IgD-negative memory B cell (primary cell): ENCODE results near the gene RETREG1. TPM values are rescaled to one million over a fixed set of nuclear protein-coding genes. Genes with fewer than 3 reads are reported as not detected.
"Not testable (repeated sequence)": the region's sequence is repeated elsewhere in the genome, so short reads cannot be mapped to it uniquely, and the experiment has no call there.

ENCODE experiments used
- H3K27ac Mint-ChIP-seq, 3 donors: one replicate each; pipeline ENCODE4 v1.8.0; 2020 to 2022; ENCODE audit warnings: mild to moderate bottlenecking in 3 of 3, mixed read lengths in 3 of 3, moderate library complexity in 1 of 3
- H3K27me3 Mint-ChIP-seq: one replicate; pipeline ENCODE4 v1.8.0; 2021; ENCODE audit warnings: mixed read lengths
- H3K36me3 Mint-ChIP-seq: one replicate; pipeline ENCODE4 v1.8.0; 2020; ENCODE audit warnings: mild to moderate bottlenecking, mixed read lengths
- H3K4me1 Mint-ChIP-seq, 3 donors: one replicate each; pipeline ENCODE4 v1.8.0; 2020 to 2022; ENCODE audit warnings: mixed read lengths in 3 of 3, mild to moderate bottlenecking in 1 of 3
- H3K4me3 Mint-ChIP-seq, 4 donors: one replicate each; pipeline ENCODE4 v1.8.0; 2020 to 2022; ENCODE audit warnings: mild to moderate bottlenecking in 4 of 4, mixed read lengths in 4 of 4, moderate library complexity in 3 of 4
- H3K9me3 Mint-ChIP-seq, 3 donors: one replicate each; pipeline ENCODE4 v1.8.0; 2020 to 2021; ENCODE audit warnings: mixed read lengths in 3 of 3, mild to moderate bottlenecking in 1 of 3
- polyA plus RNA-seq: library from polyadenylated mRNA; unstranded; fragments of 300-500 nt; fragmentation: Illumina TruSeq; gene quantifications from one replicate; pipeline ENCODE4 v1.2.3, GENCODE V29; 2021

The RETREG1 gene
- polyA plus RNA-seq, 1 donor from 2014 or later: 9.3 TPM

GRCh38 chr5:16493261-16493660 is 123.5 kb downstream of the RETREG1 start:
- Mint-ChIP-seq H3K4me1 (peaks cover 0 to 14% (median 0%) of the 10 kb centered on the region in 3 donors), H3K9me3 (peaks cover 0 to 29% (median 14%) of the 10 kb centered on the region in 3 donors), H3K4me3 (no peak overlapping the region), H3K27ac (peak overlapping the region in 1 of 3 donors; percentile 0), H3K27me3 (no peaks in the 10 kb centered on the region), H3K36me3 (peaks cover 7% of the 10 kb centered on the region)

- H3K4me1 Mint-ChIP-seq: peaks cover 0 to 14% (median 0%) of the 10 kb centered on the region in 3 donors
- H3K27ac Mint-ChIP-seq: peak overlapping the region in 1 of 3 donors; percentile 0
- H3K27me3 Mint-ChIP-seq: no peaks in the 10 kb centered on the region
- H3K36me3 Mint-ChIP-seq: peaks cover 5% of the 10 kb centered on the region
- peaks cover 0 to 23% (median 14%) of the 10 kb centered on the region in 3 donors for H3K9me3 Mint-ChIP-seq
- H3K4me3 Mint-ChIP-seq: no peak overlapping the region
These were observed 124.2 kb downstream of the RETREG1 start for GRCh38 chr5:16492398-16493140.

GRCh38 chr5:16490911-16491310 is 125.9 kb downstream of the RETREG1 start:
- Mint-ChIP-seq H3K27me3 (no peaks in the 10 kb centered on the region), H3K36me3 (peaks cover 3% of the 10 kb centered on the region), H3K4me1 (peaks cover 0 to 16% (median 0%) of the 10 kb centered on the region in 3 donors), H3K9me3 (peaks cover 0 to 9% (median 8%) of the 10 kb centered on the region in 3 donors), H3K27ac (no peak overlapping the region), H3K4me3 (no peak overlapping the region)

GRCh38 chr5:16489322-16489791 is 127.4 kb downstream of the RETREG1 start:
- Mint-ChIP-seq H3K27ac (no peak overlapping the region), H3K4me1 (peaks cover 0 to 16% (median 0%) of the 10 kb centered on the region in 3 donors), H3K9me3 (peaks cover 0 to 2% (median 0%) of the 10 kb centered on the region in 3 donors), H3K27me3 (no peaks in the 10 kb centered on the region), H3K4me3 (no peak overlapping the region), H3K36me3 (no peaks in the 10 kb centered on the region)

GRCh38 chr5:16487456-16487855 is 129.3 kb downstream of the RETREG1 start:
- H3K36me3 Mint-ChIP-seq: no peaks in the 10 kb centered on the region
- H3K4me3 Mint-ChIP-seq: no peak overlapping the region
- H3K9me3 Mint-ChIP-seq: no peaks in the 10 kb centered on the region
- H3K27ac Mint-ChIP-seq: no peak overlapping the region
- H3K27me3 Mint-ChIP-seq: no peaks in the 10 kb centered on the region
- peaks cover 0 to 11% (median 0%) of the 10 kb centered on the region in 3 donors for H3K4me1 Mint-ChIP-seq

- Mint-ChIP-seq H3K36me3 (no peaks in the 10 kb centered on the region), H3K4me1 (peaks cover 0 to 11% (median 0%) of the 10 kb centered on the region in 3 donors), H3K27ac (no peak overlapping the region), H3K4me3 (no peak overlapping the region), H3K27me3 (no peaks in the 10 kb centered on the region), H3K9me3 (no peaks in the 10 kb centered on the region)
These were observed 130.1 kb downstream of the RETREG1 start for GRCh38 chr5:16486711-16487111.

- H3K27ac Mint-ChIP-seq: no peak overlapping the region
- H3K4me1 Mint-ChIP-seq: peaks cover 0 to 7% (median 0%) of the 10 kb centered on the region in 3 donors
- no peaks in the 10 kb centered on the region for H3K36me3 Mint-ChIP-seq
These were observed 131.1 kb downstream of the RETREG1 start for GRCh38 chr5:16485656-16486055.

GRCh38 chr5:16484081-16484480 is 132.7 kb downstream of the RETREG1 start:
- peaks cover 0 to 2% (median 0%) of the 10 kb centered on the region in 3 donors for H3K4me1 Mint-ChIP-seq
- no peak overlapping the region for H3K4me3 Mint-ChIP-seq

More at GRCh38 chr5:16485656-16486055, 131.1 kb downstream of the RETREG1 start:
- H3K4me3 Mint-ChIP-seq: no peak overlapping the region
- no peaks in the 10 kb centered on the region for H3K27me3 Mint-ChIP-seq
- no peaks in the 10 kb centered on the region for H3K9me3 Mint-ChIP-seq

GRCh38 chr5:16483361-16483760 is 133.4 kb downstream of the RETREG1 start:
- Mint-ChIP-seq H3K27me3 (no peaks in the 10 kb centered on the region), H3K4me3 (no peak overlapping the region), H3K9me3 (no peaks in the 10 kb centered on the region), H3K4me1 (peaks cover 0 to 2% (median 0%) of the 10 kb centered on the region in 3 donors), H3K27ac (peak overlapping the region in 1 of 3 donors; percentile 27), H3K36me3 (no peaks in the 10 kb centered on the region)

More at GRCh38 chr5:16484081-16484480, 132.7 kb downstream of the RETREG1 start:
- Mint-ChIP-seq H3K36me3 (no peaks in the 10 kb centered on the region), H3K27me3 (no peaks in the 10 kb centered on the region), H3K9me3 (no peaks in the 10 kb centered on the region), H3K27ac (no peak overlapping the region)

- Mint-ChIP-seq H3K36me3 (no peaks in the 10 kb centered on the region), H3K27me3 (no peaks in the 10 kb centered on the region), H3K27ac (no peak overlapping the region), H3K4me3 (no peak overlapping the region), H3K4me1 (peaks cover 0 to 2% (median 0%) of the 10 kb centered on the region in 3 donors), H3K9me3 (no peaks in the 10 kb centered on the region)
These were observed 133.9 kb downstream of the RETREG1 start for GRCh38 chr5:16482891-16483290.

GRCh38 chr5:16480821-16481538 is 135.8 kb downstream of the RETREG1 start:
- Mint-ChIP-seq H3K27ac (no peak overlapping the region), H3K4me3 (no peak overlapping the region), H3K27me3 (no peaks in the 10 kb centered on the region)

GRCh38 chr5:16480144-16480543 is 136.7 kb downstream of the RETREG1 start:
- peaks cover 6% of the 10 kb centered on the region for H3K36me3 Mint-ChIP-seq
- H3K27me3 Mint-ChIP-seq: no peaks in the 10 kb centered on the region
- peaks cover 0 to 1% (median 0%) of the 10 kb centered on the region in 3 donors for H3K9me3 Mint-ChIP-seq
- no peaks in the 10 kb centered on the region for H3K4me1 Mint-ChIP-seq
- H3K27ac Mint-ChIP-seq: no peak overlapping the region
- H3K4me3 Mint-ChIP-seq: no peak overlapping the region

More at GRCh38 chr5:16480821-16481538, 135.8 kb downstream of the RETREG1 start:
- H3K9me3 Mint-ChIP-seq: peaks cover 0 to 1% (median 0%) of the 10 kb centered on the region in 3 donors
- peaks cover 5% of the 10 kb centered on the region for H3K36me3 Mint-ChIP-seq
- no peaks in the 10 kb centered on the region for H3K4me1 Mint-ChIP-seq

GRCh38 chr5:16477541-16477940 is 139.3 kb downstream of the RETREG1 start:
- Mint-ChIP-seq H3K4me1 (no peaks in the 10 kb centered on the region), H3K9me3 (peaks cover 0 to 1% (median 0%) of the 10 kb centered on the region in 3 donors), H3K36me3 (peaks cover 6% of the 10 kb centered on the region), H3K27ac (no peak overlapping the region), H3K4me3 (no peak overlapping the region), H3K27me3 (no peaks in the 10 kb centered on the region)

GRCh38 chr5:16476417-16476816 is 140.4 kb downstream of the RETREG1 start:
- not testable (repeated sequence) for H3K36me3 Mint-ChIP-seq, H3K27ac Mint-ChIP-seq, H3K4me1 Mint-ChIP-seq, H3K27me3 Mint-ChIP-seq, H3K9me3 Mint-ChIP-seq, H3K4me3 Mint-ChIP-seq

- peaks cover 5% of the 10 kb centered on the region for H3K36me3 Mint-ChIP-seq
- H3K4me3 Mint-ChIP-seq: no peak overlapping the region
- no peaks in the 10 kb centered on the region for H3K27me3 Mint-ChIP-seq
- H3K27ac Mint-ChIP-seq: no peak overlapping the region
- H3K9me3 Mint-ChIP-seq: peaks cover 0 to under 1% (median 0%) of the 10 kb centered on the region in 3 donors
- H3K4me1 Mint-ChIP-seq: peaks cover 15 to 27% (median 21%) of the 10 kb centered on the region in 3 donors
These were observed 145.4 kb downstream of the RETREG1 start for GRCh38 chr5:16471387-16471786.
